HCT116 (cell line): Measurements from ENCODE around the gene IRAK4. TPM values are rescaled to one million over a fixed set of nuclear protein-coding genes. Genes with fewer than 3 reads are reported as not detected.

Experiments used
- ATAC-seq: fragments of 200-7000 bp; cut with Tn5 transposase; 2 replicates; pipeline ENCODE4 v1.9.1; 2020; ENCODE audit warnings: mild to moderate bottlenecking, moderate library complexity
- BruUV-seq: library from RNA; stranded (reverse); fragments of 400-500 nt; replicated peaks from 2 replicates; lab custom pipeline; 2021; lab: Mats Ljungman, UMichigan
- CTCF ChIA-PET: fragments of 300-600 bp; sonication (Branson Sonifier 250); formaldehyde crosslinking; loops from one replicate; lab custom pipeline; 2021; ENCODE audit warnings: antibody characterized with exemption; lab: Charles Lee
- POLR2A ChIA-PET: fragments of 300-600, 350-600 bp; sonication (Branson Sonifier 250); formaldehyde crosslinking; loops from one replicate; lab custom pipeline; 2021; ENCODE audit warnings: antibody characterized with exemption; lab: Charles Lee
- RAD21 ChIA-PET, 2 experiments: fragments of 300-600 bp; sonication (Branson Sonifier 250); formaldehyde crosslinking; loops; one replicate each; lab custom pipeline; 2023; ENCODE audit warnings: low total read pairs in 2 of 2; ENCODE audit not compliant: uncharacterized antibody in 2 of 2, unreplicated experiment in 2 of 2, low non-redundant PET in 1 of 2; lab: Charles Lee
- DNase-seq: peaks from one replicate; pipeline ENCODE4 v3.0.0-alpha.2; 2010; ENCODE audit warnings: low read depth, low spot score
- H2AFZ ChIP-seq: fragments of 200-600 bp; shearing (Covaris generic), sonication (generic); 2 replicates; pipeline ENCODE4 v1.6.1; 2017; ENCODE audit warnings: low read depth, mixed run types, mixed read lengths, antibody characterized with exemption, low read length; ENCODE audit not compliant: poor library complexity, severe bottlenecking
- H3K27ac ChIP-seq: 2 replicates; pipeline ENCODE4 v1.5.1; 2012; ENCODE audit warnings: low read depth, low read length
- H3K27me3 ChIP-seq: fragments of 200-600 bp; sonication (generic); 2 replicates; pipeline ENCODE4 v1.6.1; 2016; ENCODE audit warnings: mixed run types, low read length, mixed read lengths; ENCODE audit not compliant: insufficient read depth
- H3K36me3 ChIP-seq, 2 experiments: fragments of 200-500 bp in 1 of 2; fragments of 200-600 bp in 1 of 2; sonication (Bioruptor generic) in 1 of 2; sonication (generic) in 1 of 2; 2 replicates each; pipeline versions ENCODE4 v1.5.1 to v1.6.1; 2014 to 2016; ENCODE audit warnings: low read length in 2 of 2, inconsistent platforms in 1 of 2, mixed read lengths in 1 of 2, mixed run types in 1 of 2; ENCODE audit not compliant: insufficient read depth in 2 of 2, control insufficient read depth in 1 of 2
- H3K4me1 ChIP-seq, 2 experiments: fragments of 200-600 bp in 1 of 2; sonication (generic) in 1 of 2; 2 replicates each; pipeline versions ENCODE4 v1.5.1 to v1.6.1; 2012 to 2017; ENCODE audit warnings: low read length in 2 of 2, inconsistent platforms in 1 of 2, mild to moderate bottlenecking in 1 of 2, mixed read lengths in 1 of 2, mixed run types in 1 of 2, moderate library complexity in 1 of 2; ENCODE audit not compliant: insufficient read depth in 2 of 2, control insufficient read depth in 1 of 2
- H3K4me2 ChIP-seq: fragments of 200-600 bp; sonication (generic); 2 replicates; pipeline ENCODE4 v1.6.1; 2017; ENCODE audit warnings: mixed run types, low read length, mixed read lengths
- H3K4me3 ChIP-seq, 2 experiments: fragments of 200-600 bp in 1 of 2; sonication (generic) in 1 of 2; replicated peaks in 1 of 2; 2 replicates each; pipeline ENCODE4 v1.5.1; 2011 to 2016; ENCODE audit warnings: low read length in 2 of 2, control low read depth in 1 of 2, low read depth in 1 of 2, mild to moderate bottlenecking in 1 of 2, mixed read lengths in 1 of 2, mixed run types in 1 of 2
- H3K79me2 ChIP-seq: fragments of 200-600 bp; sonication (generic); 2 replicates; pipeline ENCODE4 v1.6.1; 2017; ENCODE audit warnings: mild to moderate bottlenecking, mixed run types, low read length, moderate library complexity, mixed read lengths; ENCODE audit not compliant: insufficient read depth
- H3K9ac ChIP-seq: fragments of 200-600 bp; sonication (generic); 2 replicates; pipeline ENCODE4 v1.6.1; 2016; ENCODE audit warnings: low read length, mixed read lengths
- H3K9me2 ChIP-seq: fragments of 200-600 bp; sonication (generic), shearing (Covaris generic); 2 replicates; pipeline ENCODE4 v1.6.1; 2017; ENCODE audit warnings: mixed run types, mild to moderate bottlenecking, moderate library complexity; ENCODE audit not compliant: insufficient read depth
- H3K9me3 ChIP-seq, 2 experiments: fragments of 200-500 bp in 1 of 2; fragments of 200-600 bp in 1 of 2; sonication (Bioruptor generic) in 1 of 2; sonication (generic) in 1 of 2; 2 replicates each; pipeline ENCODE4 v1.6.1; 2014 to 2017; ENCODE audit warnings: low read length in 2 of 2, mixed read lengths in 2 of 2, inconsistent platforms in 1 of 2, low read depth in 1 of 2, mild to moderate bottlenecking in 1 of 2, mixed run types in 1 of 2, moderate library complexity in 1 of 2; ENCODE audit not compliant: control insufficient read depth in 1 of 2, insufficient read depth in 1 of 2
- H4K20me1 ChIP-seq: fragments of 200-600 bp; sonication (generic), shearing (Covaris generic); 2 replicates; pipeline ENCODE4 v1.6.1; 2017; ENCODE audit warnings: mixed run types, mild to moderate bottlenecking, moderate library complexity; ENCODE audit not compliant: insufficient read depth
- CTCF ChIP-seq, 3 experiments: fragments of 200-600 bp in 1 of 3; sonication (generic) in 1 of 3; IDR thresholded peaks in 2 of 3; conservative IDR thresholded peaks in 1 of 3; 2 replicates each; pipeline ENCODE4 v1.5.1; 2012 to 2017; ENCODE audit warnings: low read depth in 2 of 3, low read length in 2 of 3, antibody characterized with exemption in 1 of 3, borderline replicate concordance in 1 of 3, control low read depth in 1 of 3, mild to moderate bottlenecking in 1 of 3, mixed read lengths in 1 of 3, mixed run types in 1 of 3, moderate library complexity in 1 of 3; ENCODE audit not compliant: insufficient read depth in 1 of 3
- EZH2phosphoT487 ChIP-seq: fragments of 200-600 bp; IDR thresholded peaks from 2 replicates; pipeline ENCODE4 v1.6.1; 2018; ENCODE audit warnings: antibody characterized with exemption, borderline replicate concordance
- JUND ChIP-seq: IDR thresholded peaks from 2 replicates; pipeline ENCODE4 v1.6.1; 2012
- MAX ChIP-seq: IDR thresholded peaks from 2 replicates; pipeline ENCODE4 v1.6.1; 2012
- POLR2A ChIP-seq: IDR thresholded peaks from 2 replicates; pipeline ENCODE4 v1.7.0; 2011; ENCODE audit warnings: borderline replicate concordance; ENCODE audit not compliant: insufficient read depth, insufficient read length; ENCODE audit errors: extremely low read depth
- SP1 ChIP-seq: IDR thresholded peaks from 2 replicates; pipeline ENCODE4 v1.6.1; 2012; ENCODE audit warnings: low read depth
- SRF ChIP-seq: IDR thresholded peaks from 2 replicates; pipeline ENCODE4 v1.6.1; 2012; ENCODE audit warnings: low read depth
- TCF7L2 ChIP-seq: IDR thresholded peaks from 2 replicates; pipeline ENCODE4 v1.7.0; 2011; ENCODE audit warnings: borderline replicate concordance, inconsistent platforms; ENCODE audit not compliant: insufficient read depth, insufficient read length; ENCODE audit errors: extremely low read depth
- ZNF274 ChIP-seq: fragments of 200-500 bp; sonication (Bioruptor generic); IDR thresholded peaks from 2 replicates; pipeline ENCODE4 v1.6.1; 2014; ENCODE audit warnings: mild to moderate bottlenecking, low read depth, low read length, inconsistent platforms
- intact Hi-C: fragments of 100-400 bp; cut with micrococcal nuclease; formaldehyde crosslinking; loops from 2 replicates; pipeline ENCODE4 v1.10.0; 2022
- total RNA-seq: library from RNA; stranded (reverse); gene quantifications from one replicate; pipeline ENCODE4 v1.2.1, GENCODE V29; 2021; ENCODE audit not compliant: unreplicated experiment

The IRAK4 gene
- total RNA-seq, 1 experiment from 2014 or later, result 6.9 TPM

- POLR2A ChIA-PET, result no interaction called here
Measured at GRCh38 chr12:43723134-43723533, 35.6 kb upstream of the IRAK4 start.

More at GRCh38 chr12:43723134-43723533, 35.6 kb upstream of the IRAK4 start:
- ATAC-seq, result no peak
- Histone ChIP-seq H3K9me2 (no peaks in the 10 kb centered on the region), H3K27ac (no peak overlapping the region), H3K36me3 (no peaks in the 10 kb centered on the region), H3K4me2 (no peak overlapping the region), H3K9me3 (no peaks in the 10 kb centered on the region), H3K4me3 (no peak overlapping the region), H3K27me3 (no peaks in the 10 kb centered on the region), H3K4me1 (no peaks in the 10 kb centered on the region)
- RAD21 ChIA-PET, result no interaction called here
- intact Hi-C loops, result no loop called here
- no TSS peak for BruUV-seq
- TF ChIP-seq SP1, result no peak
- no peak for TF ChIP-seq MAX
- TF ChIP-seq POLR2A, result no peak
- TF ChIP-seq TCF7L2, result no peak
- no peak for TF ChIP-seq SRF
- TF ChIP-seq CTCF (IDR thresholded peaks at IDR 0.05 in 2 of 3, conservative IDR thresholded peaks at IDR 0.05 in 1 of 3; ENCODE audit: borderline replicate concordance in 1 of 3, insufficient read depth in 1 of 3, low read depth in 2 of 3, low read length in 2 of 3), result no peak
- TF ChIP-seq JUND, result no peak
- TF ChIP-seq EZH2phosphoT487, result no peak
- no peak for TF ChIP-seq ZNF274
- TF ChIP-seq, all 23 proteins: peak for 0
- CTCF ChIA-PET, result interaction anchor here (1.1 kb wide), 1 partner anchor 279 kb away, joined by 3 read pairs; no protein-coding TSS in a partner anchor
- no peak for DNase-seq
- H3K79me2 ChIP-seq, result no peaks in the 10 kb centered on the region
- no peak overlapping the region for H2AFZ ChIP-seq
- no peaks in the 10 kb centered on the region for H4K20me1 ChIP-seq
- H3K9ac ChIP-seq, result no peak overlapping the region
